Motor neuron (in vitro differentiated cells): ENCODE measurements around the gene KIAA0825. TPM values are rescaled to one million over a fixed set of nuclear protein-coding genes. Genes with fewer than 3 reads are reported as not detected.

Experiments used
- ATAC-seq, 8 experiments: fragments of 200-7000 bp; cut with Tn5 transposase; replicated peaks in 6 of 8; 2 replicates each; pipeline ENCODE4 v1.8.0; 2021; ENCODE audit warnings: mild to moderate bottlenecking in 8 of 8, moderate library complexity in 8 of 8
- H3K27ac ChIP-seq, 2 donors: fragments of 250-450 bp; sonication (Bioruptor Pico); 2 replicates each; pipeline ENCODE4 v1.9.0; 2021; ENCODE audit warnings: antibody characterized with exemption in 2 of 2, mild to moderate bottlenecking in 2 of 2, moderate library complexity in 1 of 2
- H3K4me1 ChIP-seq, 2 donors: fragments of 250-450 bp; sonication (Bioruptor Pico); replicated peaks in 1 of 2; 2 replicates each; pipeline ENCODE4 v1.6.1; 2021; ENCODE audit warnings: antibody characterized with exemption in 2 of 2, mild to moderate bottlenecking in 2 of 2, moderate library complexity in 1 of 2
- H3K4me3 ChIP-seq, 5 donors: fragments of 250-450 bp; sonication (Bioruptor Pico); 2 replicates each; pipeline ENCODE4 v1.9.0; 2021; ENCODE audit warnings: antibody characterized with exemption in 5 of 5, mild to moderate bottlenecking in 5 of 5, moderate library complexity in 4 of 5
- WGBS, 10 experiments: fragments of 450-650 bp; shearing (Covaris generic); methylation state at CpG; one replicate each; pipeline ENCODE4 v1.0.0; 2022; 5-methylcytosine and 5-hydroxymethylcytosine counted together
- in situ Hi-C, 9 experiments: fragments of 400-800 bp; cut with MboI; loops; one replicate each; pipeline ENCODE4 v1.15.0; 2021; ENCODE audit warnings: low sequenced_read_pairs in 9 of 9, low pct_unique_long_range_greater_than_20kb in 2 of 9; ENCODE audit not compliant: unreplicated experiment in 9 of 9
- total RNA-seq, 8 experiments: library from RNA; unstranded; fragments of 300-600 nt; gene quantifications; 2 replicates each; pipeline versions ENCODE4 v1.2.3 to v1.2.4, GENCODE V29; 2022

Gene KIAA0825
- total RNA-seq, 8 experiments from 2014 or later = 2.0 to 9.3 (median 3.2) TPM

DNA sequence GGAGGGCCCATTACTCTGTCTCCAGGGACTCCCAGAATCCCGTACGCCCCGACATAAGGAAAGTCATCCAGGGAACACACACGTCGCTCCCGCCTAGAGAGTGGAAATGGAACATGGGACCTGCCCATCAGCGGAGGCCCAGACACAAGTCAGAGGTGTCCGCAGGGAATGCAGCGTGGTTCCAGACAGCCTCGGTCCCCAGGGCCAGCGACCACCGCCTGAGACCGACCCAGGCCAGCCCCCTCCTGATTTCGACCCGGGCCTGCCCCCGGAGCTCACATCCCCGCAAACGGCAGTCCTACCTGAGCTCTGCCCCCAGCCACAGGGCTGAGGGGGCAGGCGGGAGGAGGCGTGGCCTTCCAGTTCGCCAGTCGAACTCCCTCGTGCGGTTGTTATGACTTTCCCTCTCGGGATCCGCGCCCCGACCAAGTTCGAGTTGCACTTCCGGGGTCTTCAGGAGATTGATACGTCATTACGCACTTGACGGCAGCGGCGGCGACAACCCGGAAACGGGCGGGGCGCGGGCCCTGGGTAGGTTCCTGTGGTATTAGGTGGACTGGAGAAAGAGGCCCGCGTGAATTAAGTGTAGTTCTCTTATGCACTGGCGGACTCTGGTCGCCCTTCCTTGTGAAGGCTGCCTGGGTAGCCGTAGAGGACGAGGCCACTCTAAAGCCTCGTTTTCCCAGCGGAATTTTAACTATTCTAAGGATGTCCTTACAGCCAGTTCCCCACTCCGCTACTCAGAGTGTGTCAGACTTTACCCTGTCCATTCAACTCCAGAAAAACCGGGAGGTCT, 507.0 kb downstream of the KIAA0825 start:
- Histone ChIP-seq H3K27ac (peak overlapping the region; percentile 49 to 70), H3K4me1 (peaks cover 8 to 12% of the 10 kb centered on the region in 2 donors), H3K4me3 (peak overlapping the region; percentile 57 to 83 (median 65))
- peak; percentile 95 to 97 (median 96) for ATAC-seq
- WGBS, 10 experiments = 0 to 33% (median 7%) methylated on average over 5 to 32 of the region's 51 CpGs; no CpG with 5 or more reads in 1 of the 10 experiments
- in situ Hi-C loops = no loop called here

DNA sequence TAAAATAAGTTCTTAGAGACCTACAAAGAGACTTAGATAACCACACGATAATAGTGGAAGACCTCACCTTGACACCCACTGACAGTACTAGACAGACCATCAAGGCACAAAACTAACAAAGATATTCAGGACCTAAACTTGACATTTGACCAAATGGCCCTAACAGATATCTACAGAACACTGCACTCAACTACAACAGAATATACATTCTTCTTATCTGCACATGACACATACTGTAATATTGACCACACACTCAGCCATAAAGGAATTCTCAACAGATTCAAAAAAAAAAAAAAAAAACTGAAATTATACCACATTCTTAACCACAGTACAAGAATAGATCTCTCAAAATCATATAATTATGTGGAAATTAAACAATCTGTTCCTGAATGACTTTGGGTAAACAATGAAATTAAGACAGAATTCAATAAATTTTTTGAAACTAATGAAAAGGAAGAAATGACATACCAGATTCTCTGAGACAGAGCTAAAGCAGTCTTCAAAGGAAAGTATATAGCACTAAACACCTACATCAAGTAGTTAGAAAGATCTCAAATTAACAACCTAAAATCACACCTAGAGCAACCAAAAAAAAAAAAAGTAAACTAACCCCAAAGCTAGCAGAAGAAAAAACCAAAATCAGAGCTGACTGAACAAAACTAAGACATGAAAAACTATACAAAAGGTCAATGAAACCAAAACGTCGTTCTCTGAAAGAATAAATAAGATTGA, 514.7 kb downstream of the KIAA0825 start:
- in situ Hi-C loops = no loop called here
- WGBS, 10 experiments = 65 to 100% (median 83%) methylated on average over 1 to 3 of the region's 3 CpGs
- Histone ChIP-seq H3K4me3 (no peak overlapping the region), H3K4me1 (no peaks in the 10 kb centered on the region), H3K27ac (no peak overlapping the region)
- no peak for ATAC-seq

Other genes with a start within 250 kb of the KIAA0825 start
- gene SLF1, start 65 bp upstream of the KIAA0825 start, total RNA-seq = 10 to 100 TPM in 3 of 8 experiments, 1 to 10 TPM in 5; 2.1 to 13.5 (median 9.1) TPM